Testis (tissue), 2 donors: Measurements from ENCODE around the gene CNDP1.
"Not testable (repeated sequence)": the region's sequence is repeated elsewhere in the genome, so short reads cannot be mapped to it uniquely, and the experiment has no call there.

Source experiments
- POLR2A ChIP-seq: fragments of 450-650 bp; IDR thresholded peaks from one replicate; pipeline ENCODE4 v1.6.1; 2017; ENCODE audit warnings: antibody characterized with exemption, mild to moderate bottlenecking, moderate library complexity
- TF ChIP-seq, protein P1 (sequence below), 3 experiments: fragments of 450-650 bp in 2 of 3; fragments of 200-600 bp in 1 of 3; sonication (generic) in 1 of 3; IDR thresholded peaks; one replicate each; pipeline ENCODE4 v1.5.1; 2016 to 2019; ENCODE audit warnings: antibody characterized with exemption in 3 of 3, mild to moderate bottlenecking in 2 of 3, moderate library complexity in 1 of 3

DNA sequence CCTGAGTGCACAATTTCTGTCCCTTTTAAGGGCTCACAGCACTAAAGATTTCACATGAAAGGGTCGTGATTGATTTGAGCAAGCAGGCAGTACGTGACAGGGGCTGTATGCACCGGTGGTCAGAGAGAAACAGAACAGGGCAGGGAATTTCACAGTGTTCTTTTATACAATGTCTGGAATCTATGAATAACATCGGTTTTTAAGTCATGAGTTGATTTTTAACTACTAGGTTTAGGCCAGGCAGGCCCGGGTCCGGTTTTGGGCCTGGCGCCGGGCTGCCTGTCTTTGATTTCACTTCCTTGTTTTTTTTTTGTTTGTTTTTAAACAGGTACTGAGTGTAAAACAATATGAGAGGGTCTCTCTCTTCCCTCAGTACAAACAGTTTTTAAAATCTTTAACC is 33.5 kb upstream of the CNDP1 start:
- TF ChIP-seq, protein P1, sequence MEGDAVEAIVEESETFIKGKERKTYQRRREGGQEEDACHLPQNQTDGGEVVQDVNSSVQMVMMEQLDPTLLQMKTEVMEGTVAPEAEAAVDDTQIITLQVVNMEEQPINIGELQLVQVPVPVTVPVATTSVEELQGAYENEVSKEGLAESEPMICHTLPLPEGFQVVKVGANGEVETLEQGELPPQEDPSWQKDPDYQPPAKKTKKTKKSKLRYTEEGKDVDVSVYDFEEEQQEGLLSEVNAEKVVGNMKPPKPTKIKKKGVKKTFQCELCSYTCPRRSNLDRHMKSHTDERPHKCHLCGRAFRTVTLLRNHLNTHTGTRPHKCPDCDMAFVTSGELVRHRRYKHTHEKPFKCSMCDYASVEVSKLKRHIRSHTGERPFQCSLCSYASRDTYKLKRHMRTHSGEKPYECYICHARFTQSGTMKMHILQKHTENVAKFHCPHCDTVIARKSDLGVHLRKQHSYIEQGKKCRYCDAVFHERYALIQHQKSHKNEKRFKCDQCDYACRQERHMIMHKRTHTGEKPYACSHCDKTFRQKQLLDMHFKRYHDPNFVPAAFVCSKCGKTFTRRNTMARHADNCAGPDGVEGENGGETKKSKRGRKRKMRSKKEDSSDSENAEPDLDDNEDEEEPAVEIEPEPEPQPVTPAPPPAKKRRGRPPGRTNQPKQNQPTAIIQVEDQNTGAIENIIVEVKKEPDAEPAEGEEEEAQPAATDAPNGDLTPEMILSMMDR (IDR thresholded peaks at IDR 0.05), result not testable (repeated sequence)
- not testable (repeated sequence) for TF ChIP-seq POLR2A
